Right kidney (tissue), 1 donor: ENCODE results near the gene KIAA1549.

Experiments
- DNase-seq: peaks from one replicate; pipeline ENCODE4 v3.0.0-alpha.2; 2016

Gene KIAA1549

DNA sequence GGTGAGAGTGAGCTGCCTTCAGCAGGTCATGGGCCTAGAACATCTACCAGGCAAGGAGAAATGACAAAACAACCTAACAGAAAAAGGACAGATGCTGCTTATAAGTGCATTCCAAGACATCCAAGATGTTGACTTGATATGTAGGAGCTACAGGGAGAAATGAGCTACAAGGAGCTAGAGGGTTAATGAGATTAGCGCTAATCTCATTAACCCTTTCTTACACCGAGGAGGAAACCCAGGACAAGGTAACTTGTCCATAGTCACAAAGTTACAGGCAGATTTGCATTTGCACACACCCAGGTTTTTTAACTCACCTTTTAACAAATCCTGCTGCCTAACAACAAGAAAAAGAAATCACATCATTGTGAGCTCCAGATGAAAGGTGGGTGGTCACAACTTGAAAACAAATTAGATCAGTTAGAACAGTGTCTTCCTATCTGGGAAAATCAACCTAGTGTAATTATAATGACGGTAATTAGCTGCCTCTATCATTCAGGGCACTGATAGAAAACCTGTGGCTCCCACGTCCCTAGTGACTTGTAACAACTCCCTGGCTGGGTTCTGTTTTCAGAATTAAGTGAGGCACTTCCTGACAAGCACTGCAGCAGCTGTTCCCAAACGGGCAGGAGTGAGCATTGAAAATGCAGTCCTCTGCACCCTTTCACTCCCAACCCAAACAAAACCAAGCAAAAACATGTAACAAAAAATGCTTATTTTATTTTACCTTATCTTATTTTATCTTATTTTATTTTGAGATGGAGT lies 5.7 kb downstream of the KIAA1549 start:
- no peak for DNase-seq

- no peak for DNase-seq
Measured at GRCh38 chr7:138974675-138975292, 6.4 kb downstream of the KIAA1549 start.

DNA sequence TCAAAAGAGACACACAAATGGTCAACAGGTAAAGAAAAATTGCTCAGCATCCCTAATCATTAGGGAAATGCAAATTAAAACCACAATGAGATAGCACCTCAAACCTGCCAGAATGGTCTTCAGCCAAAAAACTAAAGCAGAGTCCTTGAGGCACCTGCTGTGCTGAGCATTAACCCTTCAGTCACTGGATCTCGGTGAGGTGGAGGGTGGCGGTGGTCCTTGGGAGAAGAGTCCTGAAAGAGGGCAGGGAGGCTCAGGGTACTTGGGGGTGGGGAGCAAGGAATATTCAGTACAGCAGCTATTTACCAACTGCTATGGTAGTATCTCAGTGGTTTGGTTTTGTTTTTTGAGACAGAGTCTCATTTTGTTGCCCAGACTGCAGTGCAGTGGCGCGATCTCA lies 7.1 kb downstream of the KIAA1549 start:
- no peak for DNase-seq

GRCh38 chr7:138970952-138971351 lies 10.2 kb downstream of the KIAA1549 start:
- no peak for DNase-seq

GRCh38 chr7:138970446-138970845 lies 10.7 kb downstream of the KIAA1549 start:
- DNase-seq = no peak

DNA sequence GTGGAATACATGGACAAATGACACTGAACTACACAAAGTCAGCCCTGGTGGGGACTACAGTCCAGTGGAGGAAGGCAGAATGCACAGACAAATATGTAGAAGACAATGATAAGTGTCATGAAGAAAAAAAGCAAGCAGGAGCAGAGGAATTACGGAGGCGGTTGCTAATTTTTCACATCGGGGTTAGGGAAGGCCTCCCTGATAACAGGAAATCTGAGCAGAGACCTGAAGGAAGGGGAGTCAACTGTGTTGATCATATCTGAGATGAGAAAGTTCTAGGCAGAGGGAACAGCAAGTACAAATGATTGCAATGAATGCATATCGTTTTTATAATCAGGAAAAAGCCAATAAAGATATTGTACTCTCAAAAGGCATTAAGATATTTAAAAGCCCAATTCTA lies 14.0 kb downstream of the KIAA1549 start:
- DNase-seq = no peak

DNA sequence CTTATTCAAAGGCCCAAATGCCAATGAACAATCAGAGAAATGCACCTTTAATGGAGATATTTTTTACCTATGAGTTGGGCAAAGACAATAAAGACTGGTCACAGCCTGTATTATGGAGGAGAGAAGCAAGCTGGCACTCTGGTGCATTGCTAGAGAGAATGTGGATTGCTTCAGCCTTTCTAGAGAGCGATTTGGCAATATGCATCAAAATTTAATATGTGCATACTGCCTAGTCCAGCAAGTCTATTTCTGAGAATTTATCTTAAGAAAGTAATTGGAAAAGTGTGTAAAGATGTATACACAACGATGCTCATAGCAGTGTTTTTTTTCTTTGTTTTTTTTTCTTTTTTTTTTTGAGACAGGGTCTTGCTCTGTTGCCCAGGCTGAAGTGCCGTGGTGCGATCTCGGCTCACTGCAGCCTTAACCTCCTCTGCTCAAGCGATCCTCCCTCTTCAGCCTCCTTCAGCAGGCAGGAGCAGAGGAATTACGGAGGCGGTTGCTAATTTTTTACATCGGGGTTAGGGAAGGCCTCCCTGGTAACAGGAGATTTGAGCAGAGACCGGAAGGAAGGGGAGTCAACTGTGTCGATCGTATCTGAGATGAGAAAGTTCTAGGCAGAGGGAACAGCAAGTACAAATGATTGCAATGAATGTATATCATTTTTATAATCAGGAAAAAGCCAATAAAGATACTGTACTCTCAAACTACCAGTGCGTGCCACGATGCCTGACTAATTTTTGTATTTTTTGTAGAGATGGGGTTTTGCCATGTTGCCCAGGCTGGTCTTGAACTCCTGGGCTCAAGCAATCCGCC lies 16.4 kb downstream of the KIAA1549 start:
- no peak for DNase-seq

DNA sequence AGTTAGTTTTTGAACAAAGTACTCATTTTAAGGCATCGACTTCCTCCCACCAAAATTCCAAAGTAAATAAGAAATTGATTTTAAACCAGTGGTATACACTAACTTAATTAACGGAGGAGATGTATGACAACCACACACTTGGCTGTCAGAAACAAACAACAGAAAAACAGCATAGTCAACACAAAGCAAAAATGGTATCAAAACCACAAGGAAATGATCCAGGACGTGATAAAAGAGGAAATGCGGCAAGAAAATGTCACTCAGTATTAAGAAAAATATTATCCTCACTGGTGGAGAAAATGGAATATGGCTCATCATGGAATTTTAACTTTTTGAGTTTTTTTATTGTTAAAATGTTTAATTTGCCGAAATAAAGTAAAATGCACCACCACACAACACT lies 17.5 kb downstream of the KIAA1549 start:
- DNase-seq = no peak

DNA sequence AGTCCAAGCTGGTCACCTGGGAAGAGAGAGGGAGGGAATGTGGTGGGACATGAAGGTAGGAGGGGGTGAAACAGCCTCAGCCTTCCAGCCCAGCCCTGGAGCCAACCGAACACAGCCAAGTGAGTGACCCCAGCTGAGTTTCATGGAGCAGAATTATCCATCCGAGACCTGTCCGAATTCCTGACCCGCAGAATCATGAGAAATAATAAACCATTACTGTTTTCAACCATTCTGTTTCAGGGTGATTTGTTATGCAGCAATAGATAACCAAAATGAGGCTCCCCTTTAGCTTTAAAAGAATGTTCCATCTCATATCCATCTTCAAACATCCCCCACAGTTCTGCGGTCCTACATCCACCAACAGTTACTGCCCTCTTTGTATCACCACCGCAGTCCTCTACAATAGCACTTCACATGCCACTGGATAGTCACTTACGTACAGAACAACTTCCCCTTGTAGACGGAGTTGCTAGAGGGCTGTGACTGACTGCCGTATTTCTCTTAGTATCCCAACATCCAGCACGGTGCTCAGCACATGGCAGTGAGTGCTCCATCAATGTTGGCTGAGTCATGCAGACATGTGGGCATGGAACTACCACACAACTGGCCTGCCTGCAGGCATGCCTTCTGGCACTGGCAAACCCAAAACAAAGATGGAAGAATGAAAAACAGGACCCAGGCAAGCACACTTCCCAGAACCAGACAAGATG lies 18.5 kb downstream of the KIAA1549 start:
- DNase-seq = no peak

- no peak for DNase-seq
Measured at GRCh38 chr7:138961159-138961558, 20.0 kb downstream of the KIAA1549 start.

DNA sequence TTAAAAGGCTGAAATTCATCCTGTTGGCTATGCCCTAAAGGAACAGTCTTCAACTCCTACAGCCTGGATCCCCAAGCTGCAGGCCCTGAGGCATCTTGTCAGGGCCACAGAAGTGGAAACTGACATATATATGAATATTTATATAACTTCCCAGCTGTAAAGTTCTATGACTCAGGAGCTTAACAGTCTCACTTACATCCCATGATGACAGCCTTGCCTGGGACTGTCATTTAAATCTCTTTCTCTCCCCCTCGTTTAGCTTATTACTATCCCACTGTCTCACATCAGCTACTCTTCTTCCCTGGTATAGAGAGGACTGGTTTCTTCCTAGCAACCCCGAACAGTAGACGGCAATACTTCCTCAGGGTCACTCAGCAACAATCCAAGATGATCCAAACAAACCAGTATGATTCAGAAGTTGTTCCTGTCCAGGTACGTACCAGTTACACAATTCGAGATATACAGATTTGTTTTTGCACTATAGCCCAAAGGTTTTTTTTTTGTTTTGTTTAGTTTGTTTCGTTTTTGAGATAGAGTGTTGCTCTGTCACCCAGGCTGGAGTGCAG lies 22.7 kb downstream of the KIAA1549 start:
- DNase-seq = no peak

DNA sequence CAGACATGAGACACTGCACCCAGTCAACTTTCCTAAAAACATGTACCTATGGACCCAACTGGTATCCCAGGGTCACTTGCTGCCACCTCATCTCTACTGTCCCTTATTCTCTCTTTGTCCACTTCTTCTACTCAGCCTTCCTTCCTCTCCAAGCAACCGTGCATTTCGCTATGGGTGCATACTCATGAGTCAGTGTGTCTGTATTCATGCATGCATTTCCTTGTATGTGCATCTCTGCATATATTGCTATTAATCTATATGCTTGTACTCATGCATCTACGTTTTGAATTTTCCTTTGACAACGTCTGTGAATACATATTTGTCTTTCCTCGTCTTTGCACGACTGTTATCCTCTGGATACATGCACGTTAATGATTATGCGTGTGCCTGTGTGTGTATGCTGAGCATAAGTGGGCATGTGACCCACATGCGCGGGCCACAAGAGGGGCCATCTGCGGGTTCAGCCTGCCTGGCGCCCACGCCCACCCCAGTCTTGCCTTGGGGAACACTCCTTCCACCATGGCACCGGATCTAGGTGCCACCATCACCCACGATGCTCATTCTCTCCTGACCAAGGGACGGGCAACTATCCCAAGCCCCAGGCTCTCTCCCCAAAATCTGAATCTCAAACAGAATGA lies 23.3 kb downstream of the KIAA1549 start:
- no peak for DNase-seq

DNA sequence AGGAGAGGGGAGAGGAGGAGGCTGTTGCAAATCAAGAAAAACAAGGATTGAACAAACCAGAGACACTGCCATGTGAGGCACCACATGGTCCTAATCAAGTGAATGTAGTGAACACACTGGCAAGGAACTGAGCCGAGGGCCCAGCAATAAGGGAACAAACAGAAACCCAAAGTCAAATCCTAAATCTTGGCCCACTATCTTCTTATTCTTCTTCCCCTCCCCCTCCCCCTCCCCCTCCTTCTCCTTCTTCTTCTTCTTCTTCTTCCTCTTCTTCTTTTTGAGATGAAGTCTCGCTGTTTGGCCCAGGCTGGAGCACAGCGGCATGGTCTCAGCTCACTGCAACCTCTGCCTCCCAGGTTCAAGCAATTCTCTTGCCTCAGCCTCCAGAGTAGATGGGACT lies 24.0 kb downstream of the KIAA1549 start:
- DNase-seq = no peak

- no peak for DNase-seq
Measured at GRCh38 chr7:138954545-138955475, 26.4 kb downstream of the KIAA1549 start.

- no peak for DNase-seq
Measured at GRCh38 chr7:138952791-138953190, 28.4 kb downstream of the KIAA1549 start.

DNA sequence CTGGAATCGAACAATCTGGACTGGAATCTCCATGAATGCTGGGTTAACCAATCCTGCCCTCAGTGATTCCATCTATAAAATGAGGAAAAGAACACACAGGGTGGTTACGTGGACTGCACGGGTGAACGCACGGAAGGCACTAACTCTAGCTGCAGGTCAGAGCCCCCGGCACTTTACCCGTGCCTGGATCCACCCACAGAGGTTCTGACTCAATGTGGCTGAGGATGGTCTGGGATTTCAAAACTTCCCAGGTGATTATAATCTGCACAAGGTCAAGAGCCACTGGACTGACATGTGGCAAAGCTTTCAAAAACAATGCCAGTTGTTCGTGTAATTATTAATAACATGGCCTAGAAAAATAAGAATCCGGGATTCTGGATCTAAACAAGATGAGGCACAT lies 29.2 kb downstream of the KIAA1549 start:
- DNase-seq = no peak

GRCh38 chr7:138949421-138950088 lies 31.6 kb downstream of the KIAA1549 start:
- no peak for DNase-seq

DNA sequence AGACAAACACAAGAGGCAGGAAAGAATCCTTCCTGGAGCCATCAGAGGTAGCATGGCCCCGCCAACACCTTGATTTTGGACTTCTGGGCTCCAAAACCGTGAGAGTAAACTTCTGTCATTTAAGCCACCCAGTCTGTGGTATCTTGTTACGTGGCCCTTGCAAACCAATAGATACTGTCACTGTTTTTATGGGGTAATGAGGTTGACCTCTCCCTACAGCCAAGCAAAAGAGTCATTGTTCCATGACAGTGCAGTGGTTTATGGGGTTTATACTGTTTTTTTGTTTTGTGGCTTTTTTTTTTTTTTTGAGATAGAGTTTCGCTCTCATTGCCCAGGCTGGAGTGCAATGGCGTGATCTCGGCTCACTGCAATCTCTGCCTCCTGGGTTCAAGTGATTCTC lies 32.8 kb downstream of the KIAA1549 start:
- no peak for DNase-seq

GRCh38 chr7:138945821-138946220 lies 35.4 kb downstream of the KIAA1549 start:
- DNase-seq = no peak

- DNase-seq = no peak
Measured at GRCh38 chr7:138945154-138945553, 36.0 kb downstream of the KIAA1549 start.
